Fibroblast of lung (primary cell): ENCODE measurements around the gene WAPL. TPM values are rescaled to one million over a fixed set of nuclear protein-coding genes. Genes with fewer than 3 reads are reported as not detected.
"Not testable (repeated sequence)": the region's sequence is repeated elsewhere in the genome, so short reads cannot be mapped to it uniquely, and the experiment has no call there.

Source experiments
- DNase-seq, 2 donors: peaks; one replicate each; pipeline versions ENCODE4 v3.0.0 to v3.0.0-alpha.2; 2010; ENCODE audit warnings: low read depth in 2 of 2
- H2AFZ ChIP-seq: 2 replicates; pipeline ENCODE4 v1.5.1; 2012; ENCODE audit warnings: low read length, control low read depth, inconsistent platforms
- H3K27ac ChIP-seq: 2 replicates; pipeline ENCODE4 v1.5.1; 2011; ENCODE audit warnings: low read length, control low read depth; ENCODE audit not compliant: insufficient read depth
- H3K27me3 ChIP-seq: 2 replicates; pipeline ENCODE4 v1.5.1; 2011; ENCODE audit warnings: mild to moderate bottlenecking, low read length; ENCODE audit not compliant: control insufficient read depth, insufficient read depth
- H3K36me3 ChIP-seq: 2 replicates; pipeline ENCODE4 v1.5.1; 2011; ENCODE audit warnings: low read length; ENCODE audit not compliant: control insufficient read depth, insufficient read depth
- H3K4me1 ChIP-seq: 2 replicates; pipeline ENCODE4 v1.5.1; 2011; ENCODE audit warnings: low read length; ENCODE audit not compliant: control insufficient read depth, insufficient read depth; ENCODE audit errors: extremely low read depth
- H3K4me2 ChIP-seq: 2 replicates; pipeline ENCODE4 v1.5.1; 2011; ENCODE audit warnings: low read length, control low read depth; ENCODE audit not compliant: insufficient read depth; ENCODE audit errors: extremely low read depth
- H3K4me3 ChIP-seq, 4 experiments: fragments of 200-600 bp in 1 of 4; sonication (generic) in 1 of 4; replicated peaks in 1 of 4; 2 replicates each; pipeline ENCODE4 v1.5.1; 2011 to 2016; ENCODE audit warnings: low read length in 4 of 4, low read depth in 3 of 4, mild to moderate bottlenecking in 3 of 4, control low read depth in 2 of 4, inconsistent platforms in 1 of 4, mixed read lengths in 1 of 4; ENCODE audit not compliant: insufficient read depth in 1 of 4; ENCODE audit errors: control extremely low read depth in 1 of 4
- H3K79me2 ChIP-seq: 2 replicates; pipeline ENCODE4 v1.5.1; 2012; ENCODE audit warnings: mild to moderate bottlenecking, low read length, inconsistent platforms; ENCODE audit not compliant: control insufficient read depth, insufficient read depth
- H3K9ac ChIP-seq: 2 replicates; pipeline ENCODE4 v1.5.1; 2011; ENCODE audit warnings: mild to moderate bottlenecking, low read length, control low read depth; ENCODE audit not compliant: insufficient read depth
- H3K9me3 ChIP-seq: 2 replicates; pipeline ENCODE4 v1.5.1; 2012; ENCODE audit warnings: low read depth, low read length; ENCODE audit not compliant: control insufficient read depth, insufficient read depth
- H4K20me1 ChIP-seq: 2 replicates; pipeline ENCODE4 v1.5.1; 2011; ENCODE audit warnings: low read length; ENCODE audit not compliant: control insufficient read depth, insufficient read depth; ENCODE audit errors: extremely low read depth
- EZH2 ChIP-seq: IDR thresholded peaks from 2 replicates; pipeline ENCODE4 v1.5.1; 2012; ENCODE audit warnings: low read length, control low read depth, mild to moderate bottlenecking; ENCODE audit errors: missing control alignments
- polyA plus RNA-seq, 2 donors: library from polyadenylated mRNA; depleted of rRNA in 1 of 2; stranded (reverse) in 1 of 2; unstranded in 1 of 2; fragments of >200 nt; gene quantifications; 2 replicates each; pipeline ENCODE4 v1.2.1, GENCODE V29; 2011 to 2012; ENCODE audit warnings: missing spikeins in 1 of 2
- total RNA-seq: library from RNA; depleted of rRNA; stranded (reverse); fragments of >200 nt; gene quantifications from 2 replicates; pipeline ENCODE4 v1.2.1, GENCODE V29; 2014
- TF ChIP-seq, protein P1 (sequence below), 2 donors: IDR thresholded peaks in 1 of 2; conservative IDR thresholded peaks in 1 of 2; 1 replicate in 1 of 2; 2 replicates in 1 of 2; pipeline ENCODE4 v1.5.1; 2011 to 2012; ENCODE audit warnings: low read length in 2 of 2, control low read depth in 1 of 2, inconsistent platforms in 1 of 2, low read depth in 1 of 2, mild to moderate bottlenecking in 1 of 2

Gene WAPL
- total and polyA plus RNA-seq, 2 donors (not counting 1 experiment from before 2014, with no cell fraction given), result 24.6 to 50.4 TPM

DNA sequence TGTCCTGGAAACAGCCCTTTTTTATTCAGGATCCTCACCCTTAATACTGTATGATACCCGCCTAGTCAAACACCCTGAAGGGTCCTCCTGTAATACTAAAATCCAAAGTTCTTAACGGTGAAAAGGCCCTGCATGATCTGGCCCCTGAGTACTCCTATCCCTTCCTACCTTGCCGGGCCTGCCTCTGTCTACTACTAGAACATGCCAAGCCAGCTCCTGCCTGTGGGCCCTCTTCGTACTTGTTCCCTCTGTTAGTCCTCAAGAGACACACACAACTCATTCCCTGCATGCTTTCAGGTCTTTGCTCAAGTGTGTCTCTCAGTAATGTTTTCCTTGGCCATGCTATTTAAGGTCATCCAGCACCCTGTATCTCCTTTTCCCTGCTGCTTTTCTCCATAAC lies 5.0 kb upstream of the WAPL start:
- Histone ChIP-seq H3K27ac (no peak overlapping the region), H3K4me2 (no peak overlapping the region), H3K36me3 (no peaks in the 10 kb centered on the region), H4K20me1 (no peaks in the 10 kb centered on the region), H3K27me3 (no peaks in the 10 kb centered on the region), H3K9ac (no peak overlapping the region), H2AFZ (no peak overlapping the region), H3K4me3 (no peak overlapping the region), H3K9me3 (no peaks in the 10 kb centered on the region), H3K79me2 (peaks cover 15% of the 10 kb centered on the region), H3K4me1 (no peaks in the 10 kb centered on the region)
- TF ChIP-seq, protein P1, sequence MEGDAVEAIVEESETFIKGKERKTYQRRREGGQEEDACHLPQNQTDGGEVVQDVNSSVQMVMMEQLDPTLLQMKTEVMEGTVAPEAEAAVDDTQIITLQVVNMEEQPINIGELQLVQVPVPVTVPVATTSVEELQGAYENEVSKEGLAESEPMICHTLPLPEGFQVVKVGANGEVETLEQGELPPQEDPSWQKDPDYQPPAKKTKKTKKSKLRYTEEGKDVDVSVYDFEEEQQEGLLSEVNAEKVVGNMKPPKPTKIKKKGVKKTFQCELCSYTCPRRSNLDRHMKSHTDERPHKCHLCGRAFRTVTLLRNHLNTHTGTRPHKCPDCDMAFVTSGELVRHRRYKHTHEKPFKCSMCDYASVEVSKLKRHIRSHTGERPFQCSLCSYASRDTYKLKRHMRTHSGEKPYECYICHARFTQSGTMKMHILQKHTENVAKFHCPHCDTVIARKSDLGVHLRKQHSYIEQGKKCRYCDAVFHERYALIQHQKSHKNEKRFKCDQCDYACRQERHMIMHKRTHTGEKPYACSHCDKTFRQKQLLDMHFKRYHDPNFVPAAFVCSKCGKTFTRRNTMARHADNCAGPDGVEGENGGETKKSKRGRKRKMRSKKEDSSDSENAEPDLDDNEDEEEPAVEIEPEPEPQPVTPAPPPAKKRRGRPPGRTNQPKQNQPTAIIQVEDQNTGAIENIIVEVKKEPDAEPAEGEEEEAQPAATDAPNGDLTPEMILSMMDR (conservative IDR thresholded peaks at IDR 0.05 in 1 of 2, IDR thresholded peaks at IDR 0.05 in 1 of 2; ENCODE audit: low read depth in 1 of 2, low read length in 2 of 2), result no peak
- no peak for TF ChIP-seq EZH2
- no peak for DNase-seq

DNA sequence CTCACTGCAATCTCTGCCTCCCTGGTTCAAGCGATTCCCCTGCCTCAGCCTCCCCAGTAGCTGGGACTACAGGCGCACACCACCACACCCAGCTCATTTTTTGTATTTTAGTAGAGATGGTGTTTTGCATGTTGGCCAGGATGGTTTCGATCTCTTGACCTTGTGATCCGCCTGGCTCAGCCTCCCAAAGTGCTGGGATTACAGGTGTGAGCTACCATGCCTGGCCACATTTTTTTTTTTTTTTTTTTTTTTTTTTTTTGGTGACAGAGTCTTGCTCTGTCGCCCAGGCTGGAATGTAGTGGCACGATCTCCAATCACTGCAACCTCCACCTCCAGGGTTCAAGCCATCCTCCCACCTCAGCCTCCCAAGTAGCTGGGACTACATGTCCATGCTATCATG lies 4.1 kb upstream of the WAPL start:
- not testable (repeated sequence) for H3K9ac ChIP-seq, H4K20me1 ChIP-seq, H3K36me3 ChIP-seq, H3K4me2 ChIP-seq, DNase-seq, H3K27ac ChIP-seq, H3K4me1 ChIP-seq, H3K9me3 ChIP-seq, H3K4me3 ChIP-seq, H3K27me3 ChIP-seq, H2AFZ ChIP-seq
- H3K79me2 ChIP-seq, result peaks cover 23% of the 10 kb centered on the region

DNA sequence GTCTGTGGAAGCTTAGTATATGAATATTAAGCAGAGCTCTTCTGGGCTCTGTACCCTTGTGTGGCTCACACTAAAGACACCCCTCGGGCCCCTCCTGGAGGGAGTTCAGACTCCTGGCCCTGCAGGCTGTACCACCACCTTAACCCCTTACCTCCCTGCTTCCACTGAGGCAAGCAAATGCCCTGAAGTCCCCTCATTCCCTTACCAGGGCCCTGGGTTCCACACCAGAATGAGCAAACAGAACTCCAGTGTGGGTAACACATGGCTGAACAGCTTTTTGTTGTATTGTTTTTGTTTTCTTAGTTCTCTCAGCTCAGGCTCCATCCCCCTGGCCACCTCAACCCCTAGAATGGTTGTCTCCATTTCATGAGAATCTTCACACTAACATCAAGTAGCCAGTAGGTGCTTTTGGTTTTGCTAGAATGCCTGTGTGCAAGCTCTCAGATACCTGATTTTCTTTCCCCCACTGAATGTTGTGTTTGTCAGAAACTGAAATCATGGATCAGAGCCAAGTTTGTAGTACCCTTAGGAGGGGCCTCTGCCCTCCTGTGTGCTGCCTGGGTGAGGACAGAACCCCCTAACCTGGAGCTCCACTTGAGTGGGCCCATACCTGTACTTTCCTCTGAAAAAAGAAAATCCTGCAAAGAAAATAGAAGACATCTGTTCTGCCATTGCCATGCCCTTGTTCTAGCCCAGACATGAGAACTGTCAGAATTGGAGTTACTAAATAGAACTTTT lies 2.8 kb upstream of the WAPL start:
- Histone ChIP-seq H3K4me3 (no peak overlapping the region), H3K27me3 (no peaks in the 10 kb centered on the region), H3K9me3 (no peaks in the 10 kb centered on the region), H3K4me1 (no peaks in the 10 kb centered on the region), H3K36me3 (no peaks in the 10 kb centered on the region), H3K79me2 (peaks cover 36% of the 10 kb centered on the region), H2AFZ (no peak overlapping the region), H3K4me2 (no peak overlapping the region), H3K9ac (no peak overlapping the region), H4K20me1 (no peaks in the 10 kb centered on the region), H3K27ac (no peak overlapping the region)
- DNase-seq, result no peak
- TF ChIP-seq, protein P1 (conservative IDR thresholded peaks at IDR 0.05 in 1 of 2, IDR thresholded peaks at IDR 0.05 in 1 of 2; ENCODE audit: low read depth in 1 of 2, low read length in 2 of 2), result no peak
- no peak for TF ChIP-seq EZH2
